CD8-positive, alpha-beta memory T cell (primary cell): Measurements from ENCODE around the gene PNKD. TPM values are rescaled to one million over a fixed set of nuclear protein-coding genes. Genes with fewer than 3 reads are reported as not detected.
"Not testable (repeated sequence)": the region's sequence is repeated elsewhere in the genome, so short reads cannot be mapped to it uniquely, and the experiment has no call there.

Source experiments
- CTCF ChIA-PET: fragments of 350-600 bp; sonication (Branson Sonifier 250); formaldehyde crosslinking; loops from one replicate; lab custom pipeline; 2021; ENCODE audit warnings: antibody characterized with exemption; lab: Charles Lee
- POLR2A ChIA-PET: fragments of 350-600 bp; sonication (Branson Sonifier 250); formaldehyde crosslinking; loops from one replicate; lab custom pipeline; 2021; ENCODE audit warnings: antibody characterized with exemption; lab: Charles Lee
- DNase-seq, 5 donors: peaks; one replicate each; pipeline versions ENCODE4 v3.0.0 to v3.0.0-alpha.2; 2020 to 2022; ENCODE audit warnings: mixed read lengths in 1 of 5
- H3K27ac ChIP-seq: one replicate; pipeline ENCODE4 v1.7.0; 2013; ENCODE audit warnings: low read depth, mild to moderate bottlenecking, low read length, moderate library complexity
- H3K27me3 ChIP-seq: 2 replicates; pipeline ENCODE4 v1.7.0; 2013; ENCODE audit warnings: low read length, mild to moderate bottlenecking; ENCODE audit not compliant: insufficient read depth, poor library complexity, severe bottlenecking
- H3K36me3 ChIP-seq: 2 replicates; pipeline ENCODE4 v1.7.0; 2013; ENCODE audit warnings: mild to moderate bottlenecking, low read length, moderate library complexity; ENCODE audit not compliant: insufficient read depth
- H3K4me1 ChIP-seq: 2 replicates; pipeline ENCODE4 v1.7.0; 2013; ENCODE audit warnings: mild to moderate bottlenecking, low read length, moderate library complexity; ENCODE audit not compliant: insufficient read depth
- H3K4me3 ChIP-seq: 2 replicates; pipeline ENCODE4 v1.7.0; 2013; ENCODE audit warnings: mild to moderate bottlenecking, low read length
- H3K9me3 ChIP-seq: 2 replicates; pipeline ENCODE4 v1.7.0; 2013; ENCODE audit warnings: mild to moderate bottlenecking, low read length
- H3K27ac Mint-ChIP-seq, 8 donors: one replicate each; pipeline ENCODE4 v1.8.0; 2020 to 2021; ENCODE audit warnings: mixed read lengths in 8 of 8, mild to moderate bottlenecking in 6 of 8, inconsistent platforms in 3 of 8, moderate library complexity in 3 of 8
- H3K27me3 Mint-ChIP-seq, 2 donors: one replicate each; pipeline ENCODE4 v1.8.0; 2020 to 2021; ENCODE audit warnings: mixed read lengths in 2 of 2, mild to moderate bottlenecking in 1 of 2, moderate library complexity in 1 of 2
- H3K36me3 Mint-ChIP-seq, 3 donors: one replicate each; pipeline ENCODE4 v1.8.0; 2020 to 2021; ENCODE audit warnings: mixed read lengths in 3 of 3, inconsistent platforms in 1 of 3, mild to moderate bottlenecking in 1 of 3
- H3K4me1 Mint-ChIP-seq, 3 donors: one replicate each; pipeline ENCODE4 v1.8.0; 2020 to 2021; ENCODE audit warnings: mixed read lengths in 3 of 3, inconsistent platforms in 1 of 3, mild to moderate bottlenecking in 1 of 3
- H3K4me3 Mint-ChIP-seq, 7 donors: one replicate each; pipeline ENCODE4 v1.8.0; 2020 to 2021; ENCODE audit warnings: mixed read lengths in 7 of 7, mild to moderate bottlenecking in 6 of 7, moderate library complexity in 4 of 7, inconsistent platforms in 2 of 7
- H3K9me3 Mint-ChIP-seq, 5 donors: one replicate each; pipeline ENCODE4 v1.8.0; 2020 to 2022; ENCODE audit warnings: mixed read lengths in 5 of 5, mild to moderate bottlenecking in 3 of 5, moderate library complexity in 2 of 5, inconsistent platforms in 1 of 5
- polyA plus RNA-seq: library from polyadenylated mRNA; unstranded; fragments of 300-500 nt; fragmentation: Illumina TruSeq; gene quantifications from one replicate; pipeline ENCODE4 v1.2.3, GENCODE V29; 2021
- total RNA-seq, 2 experiments: library from RNA; stranded (reverse); gene quantifications; one replicate each; pipeline ENCODE4 v1.2.3, GENCODE V29; 2021

The PNKD gene
- total and polyA plus RNA-seq, 3 experiments from 2014 or later: 26.8 to 111 (median 31.6) TPM

- peak overlapping the region in 1 of 8 donors; percentile 64 for H3K27ac Mint-ChIP-seq
- H3K27me3 ChIP-seq: no peaks in the 10 kb centered on the region
- CTCF ChIA-PET: interaction anchor here (1.3 kb wide), 1 partner anchor 91 kb away, joined by 5 read pairs; no protein-coding TSS in a partner anchor
- POLR2A ChIA-PET: no interaction called here
- no peaks in the 10 kb centered on the region for H3K9me3 ChIP-seq
- H3K4me1 Mint-ChIP-seq: peaks cover 3 to 8% (median 7%) of the 10 kb centered on the region in 3 donors
- peaks cover 6% of the 10 kb centered on the region for H3K4me1 ChIP-seq
- peaks cover 0 to 2% of the 10 kb centered on the region in 2 donors for H3K27me3 Mint-ChIP-seq
- no peak for DNase-seq
- no peak overlapping the region for H3K27ac ChIP-seq
- H3K9me3 Mint-ChIP-seq: no peaks in the 10 kb centered on the region
- H3K36me3 Mint-ChIP-seq: peaks cover 0 to 2% (median 0%) of the 10 kb centered on the region in 3 donors
- H3K36me3 ChIP-seq: no peaks in the 10 kb centered on the region
- no peak overlapping the region for H3K4me3 Mint-ChIP-seq
- no peak overlapping the region for H3K4me3 ChIP-seq
Measured at GRCh38 chr2:218305383-218305782, 35.1 kb downstream of the PNKD start.

GRCh38 chr2:218306184-218306920, 36.0 kb downstream of the PNKD start:
- no peak for DNase-seq
- no peaks in the 10 kb centered on the region for H3K36me3 ChIP-seq
- Mint-ChIP-seq H3K4me3 (no peak overlapping the region), H3K36me3 (peaks cover 0 to 2% (median 0%) of the 10 kb centered on the region in 3 donors), H3K27me3 (peaks cover 0 to 2% of the 10 kb centered on the region in 2 donors), H3K9me3 (no peaks in the 10 kb centered on the region), H3K4me1 (peaks cover under 1 to 5% (median 3%) of the 10 kb centered on the region in 3 donors), H3K27ac (peak overlapping the region in 1 of 8 donors; percentile 7)
- H3K27ac ChIP-seq: no peak overlapping the region
- H3K9me3 ChIP-seq: no peaks in the 10 kb centered on the region
- no peak overlapping the region for H3K4me3 ChIP-seq
- H3K4me1 ChIP-seq: peaks cover 2% of the 10 kb centered on the region
- ChIA-PET CTCF (interaction anchor here (0.8 to 1.3 kb wide), 3 partner anchors 14 to 90 kb away, joined by 3 to 5 read pairs (median 3); no protein-coding TSS in a partner anchor), POLR2A (no interaction called here)
- H3K27me3 ChIP-seq: no peaks in the 10 kb centered on the region

GRCh38 chr2:218307415-218308090, 37.2 kb downstream of the PNKD start:
- H3K4me1 Mint-ChIP-seq: no peaks in the 10 kb centered on the region
- H3K4me3 Mint-ChIP-seq: no peak overlapping the region

GRCh38 chr2:218310853-218311540, 40.7 kb downstream of the PNKD start:
- Mint-ChIP-seq H3K9me3 (no peaks in the 10 kb centered on the region), H3K27ac (peak overlapping the region in 1 of 8 donors; percentile 21), H3K4me1 (peaks cover 4 to 6% (median 6%) of the 10 kb centered on the region in 3 donors), H3K36me3 (peaks cover 0 to 2% (median 0%) of the 10 kb centered on the region in 3 donors), H3K27me3 (peaks cover 0 to 2% of the 10 kb centered on the region in 2 donors), H3K4me3 (no peak overlapping the region)
- Histone ChIP-seq H3K9me3 (no peaks in the 10 kb centered on the region), H3K4me1 (peaks cover 8% of the 10 kb centered on the region), H3K27ac (no peak overlapping the region), H3K36me3 (no peaks in the 10 kb centered on the region), H3K27me3 (no peaks in the 10 kb centered on the region), H3K4me3 (no peak overlapping the region)
- ChIA-PET POLR2A (no interaction called here), CTCF (no interaction called here)
- no peak for DNase-seq

More at GRCh38 chr2:218307415-218308090, 37.2 kb downstream of the PNKD start:
- H3K9me3 Mint-ChIP-seq: no peaks in the 10 kb centered on the region
- ChIA-PET CTCF (interaction anchor here (0.6 to 1.4 kb wide), 3 partner anchors 22 to 49 kb away, joined by 3 read pairs; partner anchors contain the start of gene CATIP), POLR2A (interaction anchor here (0.6 kb wide), 1 partner anchor 72 kb away, joined by 3 read pairs; no protein-coding TSS in a partner anchor)
- H3K27ac Mint-ChIP-seq: no peak overlapping the region
- H3K27me3 ChIP-seq: no peaks in the 10 kb centered on the region
- H3K4me3 ChIP-seq: no peak overlapping the region
- DNase-seq: no peak
- H3K36me3 Mint-ChIP-seq: peaks cover 0 to 2% (median 0%) of the 10 kb centered on the region in 3 donors
- H3K27ac ChIP-seq: no peak overlapping the region
- no peaks in the 10 kb centered on the region for H3K9me3 ChIP-seq
- no peaks in the 10 kb centered on the region for H3K4me1 ChIP-seq
- H3K27me3 Mint-ChIP-seq: peaks cover 0 to 2% of the 10 kb centered on the region in 2 donors
- no peaks in the 10 kb centered on the region for H3K36me3 ChIP-seq

GRCh38 chr2:218311541-218312266, 41.4 kb downstream of the PNKD start:
- H3K4me3 Mint-ChIP-seq, H3K36me3 ChIP-seq, H3K27ac Mint-ChIP-seq, H3K27ac ChIP-seq, H3K27me3 Mint-ChIP-seq, H3K27me3 ChIP-seq, H3K9me3 ChIP-seq, H3K4me3 ChIP-seq, DNase-seq, POLR2A ChIA-PET, H3K36me3 Mint-ChIP-seq, H3K9me3 Mint-ChIP-seq: not testable (repeated sequence)
- H3K4me1 ChIP-seq: peaks cover 15% of the 10 kb centered on the region
- CTCF ChIA-PET: interaction anchor here (0.6 to 1.4 kb wide), 2 partner anchors 84 to 1336 kb away, joined by 3 to 6 read pairs; no protein-coding TSS in a partner anchor
- peaks cover 9 to 13% (median 13%) of the 10 kb centered on the region in 3 donors for H3K4me1 Mint-ChIP-seq

- H3K36me3 ChIP-seq: no peaks in the 10 kb centered on the region
- CTCF ChIA-PET: interaction anchor here (0.6 to 1.4 kb wide), 3 partner anchors 11 to 1336 kb away, joined by 3 to 6 read pairs (median 4); no protein-coding TSS in a partner anchor
- Mint-ChIP-seq H3K4me3 (no peak overlapping the region), H3K27me3 (no peaks in the 10 kb centered on the region), H3K36me3 (peaks cover 0 to 2% (median 0%) of the 10 kb centered on the region in 3 donors), H3K9me3 (no peaks in the 10 kb centered on the region), H3K27ac (no peak overlapping the region), H3K4me1 (peaks cover 15 to 20% (median 19%) of the 10 kb centered on the region in 3 donors)
- POLR2A ChIA-PET: interaction anchor here (0.7 kb wide), 1 partner anchor 11 kb away, joined by 3 read pairs; no protein-coding TSS in a partner anchor
- H3K27ac ChIP-seq: no peak overlapping the region
- no peak for DNase-seq
- no peaks in the 10 kb centered on the region for H3K27me3 ChIP-seq
- no peaks in the 10 kb centered on the region for H3K9me3 ChIP-seq
- no peak overlapping the region for H3K4me3 ChIP-seq
- H3K4me1 ChIP-seq: peaks cover 21% of the 10 kb centered on the region
Measured at GRCh38 chr2:218312267-218312756, 42.0 kb downstream of the PNKD start.

- H3K4me3 Mint-ChIP-seq: no peak overlapping the region
- peaks cover 22 to 27% (median 26%) of the 10 kb centered on the region in 3 donors for H3K4me1 Mint-ChIP-seq
- Histone ChIP-seq H3K9me3 (no peaks in the 10 kb centered on the region), H3K27me3 (no peaks in the 10 kb centered on the region), H3K4me3 (no peak overlapping the region), H3K4me1 (peaks cover 31% of the 10 kb centered on the region), H3K36me3 (no peaks in the 10 kb centered on the region), H3K27ac (no peak overlapping the region)
- DNase-seq: no peak
- no peaks in the 10 kb centered on the region for H3K27me3 Mint-ChIP-seq
- ChIA-PET CTCF (interaction anchor here (1.4 kb wide), 1 partner anchor 82 kb away, joined by 6 read pairs; no protein-coding TSS in a partner anchor), POLR2A (no interaction called here)
- H3K27ac Mint-ChIP-seq: no peak overlapping the region
- H3K9me3 Mint-ChIP-seq: no peaks in the 10 kb centered on the region
- no peaks in the 10 kb centered on the region for H3K36me3 Mint-ChIP-seq
Measured at GRCh38 chr2:218313356-218313755, 43.0 kb downstream of the PNKD start.
